GM10248 (cell line): Measurements from ENCODE around the gene STK32C.
"Not testable (repeated sequence)": the region's sequence is repeated elsewhere in the genome, so short reads cannot be mapped to it uniquely, and the experiment has no call there.

Experiments
- CTCF ChIA-PET: fragments of 300-600 bp; sonication (Branson Sonifier 250); formaldehyde crosslinking; extraction: SDS; loops from one replicate; lab custom pipeline; 2021; ENCODE audit warnings: antibody characterized with exemption; lab: Yijun Ruan, JAX
- POLR2A ChIA-PET: fragments of 350-650 bp; sonication (Branson Sonifier 250); formaldehyde crosslinking; extraction: SDS; loops from one replicate; lab custom pipeline; 2020; ENCODE audit warnings: antibody characterized with exemption; lab: Yijun Ruan, JAX
- DNase-seq: peaks from one replicate; pipeline ENCODE4 v3.0.0; 2012; ENCODE audit errors: extremely low spot score
- CTCF ChIP-seq: IDR thresholded peaks from 2 replicates; pipeline ENCODE4 v1.5.1; 2012; ENCODE audit warnings: mild to moderate bottlenecking, low read depth; ENCODE audit errors: extremely low read depth, missing control alignments, control extremely low read depth

STK32C gene

GRCh38 chr10:132299371-132300336 lies 8.1 kb downstream of the STK32C start:
- no peak for TF ChIP-seq CTCF
- CTCF ChIA-PET, result interaction anchor here (1.2 kb wide), 1 partner anchor 49 kb away, joined by 3 read pairs; no protein-coding TSS in a partner anchor
- POLR2A ChIA-PET, result interaction anchor here (1.4 kb wide), 1 partner anchor 8 kb away, joined by 3 read pairs; the partner anchor contains the start of gene STK32C
- no peak for DNase-seq

- no peak for TF ChIP-seq CTCF
- no peak for DNase-seq
- POLR2A ChIA-PET, result interaction anchor here (1.4 kb wide), 1 partner anchor 10 kb away, joined by 3 read pairs; the partner anchor contains the start of gene STK32C
- CTCF ChIA-PET, result interaction anchor here (1.2 to 1.3 kb wide), 2 partner anchors 51 to 56 kb away, joined by 3 read pairs; no protein-coding TSS in a partner anchor
These were observed 9.5 kb downstream of the STK32C start for GRCh38 chr10:132298038-132298881.

GRCh38 chr10:132297526-132297925 lies 10.2 kb downstream of the STK32C start:
- no peak for TF ChIP-seq CTCF
- ChIA-PET POLR2A (no interaction called here), CTCF (interaction anchor here (1.3 kb wide), 1 partner anchor 56 kb away, joined by 3 read pairs; no protein-coding TSS in a partner anchor)
- DNase-seq, result no peak

GRCh38 chr10:132296666-132297443 lies 10.9 kb downstream of the STK32C start:
- no peak for DNase-seq
- ChIA-PET CTCF (no interaction called here), POLR2A (no interaction called here)
- no peak for TF ChIP-seq CTCF

GRCh38 chr10:132295481-132295880 lies 12.3 kb downstream of the STK32C start:
- POLR2A ChIA-PET, DNase-seq: not testable (repeated sequence)
- CTCF ChIA-PET, result interaction anchor here (1.0 kb wide), 1 partner anchor 8 kb away, joined by 4 read pairs; no protein-coding TSS in a partner anchor

GRCh38 chr10:132294561-132295318 lies 13.0 kb downstream of the STK32C start:
- POLR2A ChIA-PET, result no interaction called here
- no peak for TF ChIP-seq CTCF
- no peak for DNase-seq
- CTCF ChIA-PET, result interaction anchor here (1.0 kb wide), 1 partner anchor 9 kb away, joined by 4 read pairs; no protein-coding TSS in a partner anchor
